ENCODE measurements around the gene KNTC1.
"Not testable (repeated sequence)": the region's sequence is repeated elsewhere in the genome, so short reads cannot be mapped to it uniquely, and the experiment has no call there.

The KNTC1 gene

DNA sequence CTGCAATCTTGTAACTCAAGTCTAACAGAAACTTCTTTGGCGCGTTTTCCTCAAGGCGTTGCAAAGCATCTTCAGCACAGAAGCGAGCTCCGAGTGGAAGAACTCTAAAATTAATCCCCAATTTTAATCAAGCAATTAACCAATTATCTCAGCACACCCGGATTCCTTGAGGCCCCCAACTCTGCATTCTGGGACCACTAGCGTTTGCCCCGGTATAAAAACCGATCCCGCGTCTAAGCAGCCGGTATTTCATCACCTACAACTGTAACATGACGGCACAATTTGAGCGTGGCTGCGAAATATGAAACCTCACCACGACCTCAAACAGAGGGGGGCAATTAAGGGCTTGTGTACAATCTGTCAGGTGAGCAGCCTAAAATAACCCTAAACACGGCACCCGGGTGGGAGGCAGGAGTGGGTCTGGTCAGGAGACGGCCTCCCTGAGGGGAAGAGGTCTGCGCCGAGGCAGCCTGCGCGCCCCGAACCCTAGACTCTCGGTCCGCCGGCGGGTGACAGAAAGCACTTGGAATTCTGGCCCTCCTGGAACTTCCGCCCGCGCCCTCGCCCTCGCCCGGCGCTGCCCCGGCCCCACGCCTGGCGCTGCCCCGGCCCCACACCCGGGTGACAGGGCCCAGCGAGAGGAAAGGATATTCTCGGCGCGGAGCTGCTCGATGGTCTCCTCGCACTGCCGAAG is 26.9 kb upstream of the KNTC1 start:
- H3K4me3 ChIP-seq (ENCODE audit: low read length), result peak overlapping the region; percentile 79
- H2AFZ ChIP-seq (ENCODE audit: low read depth, low read length), result peak overlapping the region; percentile 18
- peaks cover 41% of the 10 kb centered on the region for H3K36me3 ChIP-seq (ENCODE audit: insufficient read depth, low read length)
- peaks cover 16% of the 10 kb centered on the region for H3K4me1 ChIP-seq (ENCODE audit: insufficient read depth, low read length)
- no peaks in the 10 kb centered on the region for H3K27me3 ChIP-seq (ENCODE audit: insufficient read depth, low read length)
- H3K9me3 ChIP-seq (ENCODE audit: low read length), result no peaks in the 10 kb centered on the region

DNA sequence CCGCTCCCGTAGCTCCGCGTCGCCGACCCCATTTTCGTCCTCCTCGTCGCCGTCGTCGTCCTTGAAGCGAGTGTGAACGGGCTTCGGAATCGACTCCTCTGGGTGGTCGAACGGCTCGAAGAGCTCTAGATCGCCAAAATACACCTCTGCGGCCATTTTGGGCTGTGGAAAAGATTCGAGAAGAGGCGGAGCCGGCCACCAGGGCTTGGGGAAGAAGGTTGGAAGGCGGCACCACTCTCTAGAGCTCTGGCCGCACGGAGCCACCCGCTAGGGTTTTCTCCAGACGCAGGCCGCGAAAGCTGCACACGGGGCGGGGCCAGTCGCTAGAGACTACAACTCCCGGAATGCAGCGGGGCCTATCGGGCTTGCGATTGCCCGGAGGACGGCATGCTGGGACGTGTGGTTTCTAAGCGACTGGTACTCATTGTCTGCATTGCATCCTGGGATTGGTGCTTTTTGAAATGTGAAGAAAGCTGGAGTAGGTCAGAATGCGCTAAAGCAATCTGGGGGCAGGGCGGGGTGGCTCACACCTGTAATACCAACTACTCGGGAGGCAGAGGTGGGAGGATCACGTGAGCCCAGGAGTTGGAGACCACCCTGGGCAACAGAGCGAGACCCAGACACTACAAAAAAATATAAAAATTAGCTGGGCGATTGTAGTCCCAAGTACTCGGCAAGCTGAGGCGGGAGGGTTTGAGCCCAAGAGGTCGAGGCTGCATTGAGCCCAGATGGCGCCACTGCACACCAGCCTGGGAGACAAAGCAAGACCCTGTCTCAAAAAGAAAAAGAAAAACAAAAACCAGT is 26.2 kb upstream of the KNTC1 start, which contains the start of gene ZCCHC8:
Gene ZCCHC8 (minus strand): TSS at position 248 of the 804 bp plus-strand sequence. CDS start 92 bp downstream, at position 156.
- H2AFZ ChIP-seq (ENCODE audit: low read depth, low read length), result peak within 1 kb of the TSS; percentile 18
- peak within 1 kb of the TSS; percentile 79 for H3K4me3 ChIP-seq (ENCODE audit: low read length)
- no peaks in the 10 kb centered on the region for H3K9me3 ChIP-seq (ENCODE audit: low read length)
- peaks cover 16% of the 10 kb centered on the region for H3K4me1 ChIP-seq (ENCODE audit: insufficient read depth, low read length)
- H3K36me3 ChIP-seq (ENCODE audit: insufficient read depth, low read length), result peaks cover 44% of the 10 kb centered on the region
- no peaks in the 10 kb centered on the region for H3K27me3 ChIP-seq (ENCODE audit: insufficient read depth, low read length)

GRCh38 chr12:122501489-122501989 is 25.5 kb upstream of the KNTC1 start:
- peaks cover 46% of the 10 kb centered on the region for H3K36me3 ChIP-seq (ENCODE audit: insufficient read depth, low read length)
- H3K9me3 ChIP-seq (ENCODE audit: low read length), result no peaks in the 10 kb centered on the region
- peak overlapping the region; percentile 13 for H2AFZ ChIP-seq (ENCODE audit: low read depth, low read length)
- no peaks in the 10 kb centered on the region for H3K27me3 ChIP-seq (ENCODE audit: insufficient read depth, low read length)
- peak overlapping the region; percentile 17 for H3K4me3 ChIP-seq (ENCODE audit: low read length)
- H3K4me1 ChIP-seq (ENCODE audit: insufficient read depth, low read length), result peaks cover 16% of the 10 kb centered on the region

GRCh38 chr12:122503147-122503751 is 23.8 kb upstream of the KNTC1 start:
- no peaks in the 10 kb centered on the region for H3K27me3 ChIP-seq (ENCODE audit: insufficient read depth, low read length)
- H2AFZ ChIP-seq (ENCODE audit: low read depth, low read length), result no peak overlapping the region
- H3K36me3 ChIP-seq (ENCODE audit: insufficient read depth, low read length), result peaks cover 50% of the 10 kb centered on the region
- H3K4me1 ChIP-seq (ENCODE audit: insufficient read depth, low read length), result peaks cover 15% of the 10 kb centered on the region
- H3K4me3 ChIP-seq (ENCODE audit: low read length), result no peak overlapping the region
- no peaks in the 10 kb centered on the region for H3K9me3 ChIP-seq (ENCODE audit: low read length)

GRCh38 chr12:122503783-122504590 is 23.1 kb upstream of the KNTC1 start:
- Histone ChIP-seq H3K9me3 (ENCODE audit: low read length) (no peaks in the 10 kb centered on the region), H3K36me3 (ENCODE audit: insufficient read depth, low read length) (peaks cover 57% of the 10 kb centered on the region), H3K4me3 (ENCODE audit: low read length) (no peak overlapping the region), H3K27me3 (ENCODE audit: insufficient read depth, low read length) (no peaks in the 10 kb centered on the region), H2AFZ (ENCODE audit: low read depth, low read length) (no peak overlapping the region), H3K4me1 (ENCODE audit: insufficient read depth, low read length) (peaks cover 7% of the 10 kb centered on the region)

DNA sequence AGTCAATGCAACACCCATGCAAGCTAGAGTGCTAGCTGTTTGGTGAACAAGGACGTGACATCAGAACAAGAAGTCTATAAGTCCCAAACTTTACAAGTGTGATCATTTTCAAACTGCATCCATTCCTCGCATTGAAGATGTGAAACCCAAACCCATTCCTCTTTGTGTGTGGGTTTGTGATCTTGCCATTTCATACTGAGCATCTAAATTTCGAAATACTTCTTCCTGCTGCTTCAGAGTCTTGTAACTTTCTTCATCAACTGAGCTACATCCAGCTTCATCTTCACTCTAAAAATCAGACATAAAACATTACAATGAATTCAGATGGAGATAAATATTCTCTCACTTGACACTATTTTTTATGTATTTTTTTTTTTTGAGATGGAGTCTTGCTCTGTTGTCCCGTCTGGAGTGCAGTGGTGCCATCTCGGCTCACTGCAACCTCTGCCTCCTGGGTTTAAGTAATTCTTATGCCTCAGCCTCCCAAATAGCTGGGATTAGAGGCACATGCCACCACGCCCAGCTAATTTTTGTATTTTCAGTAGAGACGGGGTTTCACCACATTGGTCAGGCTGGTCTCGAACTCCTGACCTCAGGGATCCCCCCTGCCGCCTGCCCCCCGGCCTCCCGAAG is 21.5 kb upstream of the KNTC1 start:
- Histone ChIP-seq H3K4me1 (ENCODE audit: insufficient read depth, low read length) (peaks cover 7% of the 10 kb centered on the region), H3K4me3 (ENCODE audit: low read length) (no peak overlapping the region), H3K9me3 (ENCODE audit: low read length) (no peaks in the 10 kb centered on the region), H3K36me3 (ENCODE audit: insufficient read depth, low read length) (peaks cover 73% of the 10 kb centered on the region), H3K27me3 (ENCODE audit: insufficient read depth, low read length) (no peaks in the 10 kb centered on the region), H2AFZ (ENCODE audit: low read depth, low read length) (no peak overlapping the region)

DNA sequence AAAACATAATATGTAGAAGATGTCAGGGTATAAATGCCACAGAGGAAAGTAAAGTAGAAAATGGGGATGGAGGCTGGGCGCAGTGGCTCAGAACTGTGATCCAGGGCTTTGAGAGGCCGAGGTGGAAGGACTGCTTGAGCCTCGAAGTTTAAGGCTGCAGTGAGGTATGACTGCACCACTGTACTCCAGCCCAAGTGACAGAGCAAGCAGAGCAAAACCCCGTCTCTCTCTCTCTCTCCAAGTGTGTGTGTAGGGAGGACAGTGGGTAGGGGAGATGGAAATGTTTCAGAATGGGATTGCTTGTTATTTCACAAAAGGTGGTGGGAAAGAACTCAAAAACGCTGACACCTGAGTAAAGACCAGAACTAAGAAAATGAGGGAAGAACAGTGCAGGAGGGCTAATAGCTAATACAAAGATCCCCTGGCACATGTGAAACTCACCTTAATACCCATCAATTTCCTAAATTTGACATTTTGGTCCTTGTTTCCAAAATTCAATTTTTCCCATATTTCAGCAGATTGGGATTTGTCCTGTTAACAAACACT is 20.6 kb upstream of the KNTC1 start:
- no peak overlapping the region for H3K4me3 ChIP-seq (ENCODE audit: low read length)
- peaks cover 81% of the 10 kb centered on the region for H3K36me3 ChIP-seq (ENCODE audit: insufficient read depth, low read length)
- no peaks in the 10 kb centered on the region for H3K27me3 ChIP-seq (ENCODE audit: insufficient read depth, low read length)
- H3K4me1 ChIP-seq (ENCODE audit: insufficient read depth, low read length), result peaks cover 4% of the 10 kb centered on the region
- no peak overlapping the region for H2AFZ ChIP-seq (ENCODE audit: low read depth, low read length)
- H3K9me3 ChIP-seq (ENCODE audit: low read length), result no peaks in the 10 kb centered on the region

DNA sequence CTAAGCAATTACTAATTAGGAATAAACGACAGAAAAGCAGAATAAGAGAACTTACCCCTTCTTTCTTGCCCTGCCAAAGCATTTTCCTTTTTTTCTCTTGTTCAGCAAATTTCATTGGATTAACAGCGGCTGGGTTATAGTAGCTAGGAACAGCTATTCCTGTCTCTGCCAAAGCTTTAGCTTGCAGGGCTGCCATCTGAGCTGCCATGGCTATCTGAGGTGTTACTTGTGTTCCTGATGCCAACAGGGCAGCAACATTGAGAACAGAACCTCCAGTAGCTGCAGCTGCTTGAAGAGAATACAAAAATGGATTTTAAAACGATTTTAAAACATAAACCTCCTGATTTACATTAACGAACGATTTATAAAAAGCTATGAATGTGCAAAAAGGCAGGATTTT is 18.9 kb upstream of the KNTC1 start:
- Histone ChIP-seq H3K27me3 (ENCODE audit: insufficient read depth, low read length) (no peaks in the 10 kb centered on the region), H3K9me3 (ENCODE audit: low read length) (no peaks in the 10 kb centered on the region), H3K4me1 (ENCODE audit: insufficient read depth, low read length) (no peaks in the 10 kb centered on the region), H3K4me3 (ENCODE audit: low read length) (no peak overlapping the region), H2AFZ (ENCODE audit: low read depth, low read length) (no peak overlapping the region), H3K36me3 (ENCODE audit: insufficient read depth, low read length) (peaks cover 96% of the 10 kb centered on the region)

- peaks cover 96% of the 10 kb centered on the region for H3K36me3 ChIP-seq (ENCODE audit: insufficient read depth, low read length)
- H3K27me3 ChIP-seq (ENCODE audit: insufficient read depth, low read length); H3K4me1 ChIP-seq (ENCODE audit: insufficient read depth, low read length): not testable (repeated sequence)
Measured at GRCh38 chr12:122513028-122513427, 14.0 kb upstream of the KNTC1 start.

GRCh38 chr12:122513660-122514059 is 13.4 kb upstream of the KNTC1 start:
- Histone ChIP-seq H3K9me3 (ENCODE audit: low read length) (no peaks in the 10 kb centered on the region), H3K4me1 (ENCODE audit: insufficient read depth, low read length) (no peaks in the 10 kb centered on the region), H2AFZ (ENCODE audit: low read depth, low read length) (no peak overlapping the region), H3K27me3 (ENCODE audit: insufficient read depth, low read length) (no peaks in the 10 kb centered on the region), H3K36me3 (ENCODE audit: insufficient read depth, low read length) (peaks cover 94% of the 10 kb centered on the region), H3K4me3 (ENCODE audit: low read length) (no peak overlapping the region)

More at GRCh38 chr12:122513028-122513427, 14.0 kb upstream of the KNTC1 start:
- not testable (repeated sequence) for H2AFZ ChIP-seq (ENCODE audit: low read depth, low read length); H3K4me3 ChIP-seq (ENCODE audit: low read length); H3K9me3 ChIP-seq (ENCODE audit: low read length)

DNA sequence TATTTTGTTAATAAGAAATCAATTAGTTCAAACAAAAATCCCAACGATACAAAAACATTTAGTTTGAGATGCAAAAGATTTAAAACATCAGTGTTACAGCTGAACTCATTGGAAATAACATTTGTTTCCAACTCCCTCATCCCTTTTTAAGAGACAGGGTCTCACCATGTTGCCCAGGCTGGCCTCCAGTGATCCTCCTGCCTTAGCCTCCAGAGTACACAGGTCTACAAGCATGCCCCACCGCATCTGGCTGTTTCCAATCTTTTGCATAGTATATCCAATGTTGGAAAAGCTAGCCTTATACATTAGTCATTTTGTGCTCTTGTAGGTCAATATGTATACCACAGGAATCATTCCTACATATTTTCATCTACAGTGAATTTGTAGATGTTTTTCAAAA is 11.8 kb upstream of the KNTC1 start:
- Histone ChIP-seq H3K4me1 (ENCODE audit: insufficient read depth, low read length) (no peaks in the 10 kb centered on the region), H3K36me3 (ENCODE audit: insufficient read depth, low read length) (peaks cover 94% of the 10 kb centered on the region), H3K4me3 (ENCODE audit: low read length) (no peak overlapping the region), H3K27me3 (ENCODE audit: insufficient read depth, low read length) (no peaks in the 10 kb centered on the region), H2AFZ (ENCODE audit: low read depth, low read length) (no peak overlapping the region), H3K9me3 (ENCODE audit: low read length) (no peaks in the 10 kb centered on the region)

Measured in neuron (in vitro differentiated cells).